SW 1271 (cell line): ENCODE results near the gene KIFC1.

Experiments
- DNase-seq, 2 experiments: peaks; one replicate each; lab custom pipeline; 2025; lab: John Stamatoyannopoulos, UW

KIFC1 gene

DNA sequence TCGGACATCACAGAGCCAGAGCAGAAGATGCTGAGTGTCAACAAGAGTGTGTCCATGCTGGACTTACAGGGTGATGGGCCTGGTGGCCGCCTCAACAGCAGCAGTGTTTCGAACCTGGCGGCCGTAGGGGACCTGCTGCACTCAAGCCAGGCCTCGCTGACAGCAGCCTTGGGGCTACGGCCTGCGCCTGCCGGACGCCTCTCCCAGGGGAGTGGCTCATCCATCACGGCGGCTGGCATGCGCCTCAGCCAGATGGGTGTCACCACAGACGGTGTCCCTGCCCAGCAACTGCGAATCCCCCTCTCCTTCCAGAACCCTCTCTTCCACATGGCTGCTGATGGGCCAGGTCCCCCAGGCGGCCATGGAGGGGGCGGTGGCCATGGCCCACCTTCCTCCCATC is 51.4 kb downstream of the KIFC1 start:
- no peak for DNase-seq

DNA sequence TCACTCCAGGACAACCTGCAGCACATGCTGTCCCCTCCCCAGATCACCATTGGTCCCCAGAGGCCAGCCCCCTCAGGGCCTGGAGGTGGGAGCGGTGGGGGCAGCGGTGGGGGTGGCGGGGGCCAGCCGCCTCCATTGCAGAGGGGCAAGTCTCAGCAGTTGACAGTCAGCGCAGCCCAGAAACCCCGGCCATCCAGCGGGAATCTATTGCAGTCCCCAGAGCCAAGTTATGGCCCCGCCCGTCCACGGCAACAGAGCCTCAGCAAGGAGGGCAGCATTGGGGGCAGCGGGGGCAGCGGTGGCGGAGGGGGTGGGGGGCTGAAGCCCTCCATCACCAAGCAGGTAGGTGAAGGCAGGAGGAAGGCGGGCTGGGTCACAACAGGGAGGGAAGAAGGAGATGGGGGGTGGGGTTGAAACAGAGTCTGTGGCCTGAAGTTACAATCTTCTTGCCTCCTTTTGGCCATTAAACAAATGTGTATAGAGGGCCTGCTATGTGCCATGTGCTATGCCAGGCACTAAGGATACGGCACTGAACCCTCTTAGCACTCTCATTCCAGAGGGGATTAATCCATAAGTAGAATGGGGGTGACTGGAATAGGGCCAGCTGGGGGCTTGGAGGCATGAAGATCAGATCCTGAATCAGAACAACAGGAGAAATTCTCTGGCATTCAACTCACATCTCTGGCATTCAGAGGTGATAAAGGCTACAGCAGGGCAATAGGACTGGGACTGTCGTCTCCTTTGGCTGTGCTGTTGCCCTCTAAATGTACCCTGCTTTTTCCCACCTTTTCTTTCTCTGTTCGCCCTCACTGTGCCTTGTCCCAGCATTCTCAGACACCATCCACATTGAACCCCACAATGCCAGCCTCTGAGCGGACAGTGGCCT is 52.2 kb downstream of the KIFC1 start:
- DNase-seq: no peak

DNA sequence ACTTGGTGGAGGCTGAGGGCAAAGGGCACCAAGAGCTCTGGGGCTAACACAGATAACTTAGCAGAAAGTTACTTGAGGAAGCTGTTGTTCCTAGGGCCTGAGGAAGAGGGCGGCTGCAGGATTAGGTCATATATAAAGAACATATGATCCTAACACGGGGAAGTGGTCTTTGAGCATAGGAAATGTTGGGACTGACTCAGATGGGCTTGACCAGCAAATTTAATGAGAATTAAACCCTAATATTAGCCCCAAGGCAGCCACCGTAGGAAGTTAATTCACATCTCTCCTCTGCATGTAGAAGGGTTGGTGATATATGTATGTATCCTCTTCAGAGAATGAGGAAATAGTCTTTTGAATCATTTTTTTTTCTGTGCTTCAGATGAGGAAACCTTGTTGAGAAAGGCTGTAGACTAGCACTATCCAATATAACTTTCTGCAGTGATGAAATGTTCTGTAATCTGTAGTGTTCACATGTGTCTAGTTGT is 53.5 kb downstream of the KIFC1 start:
- no peak for DNase-seq

DNA sequence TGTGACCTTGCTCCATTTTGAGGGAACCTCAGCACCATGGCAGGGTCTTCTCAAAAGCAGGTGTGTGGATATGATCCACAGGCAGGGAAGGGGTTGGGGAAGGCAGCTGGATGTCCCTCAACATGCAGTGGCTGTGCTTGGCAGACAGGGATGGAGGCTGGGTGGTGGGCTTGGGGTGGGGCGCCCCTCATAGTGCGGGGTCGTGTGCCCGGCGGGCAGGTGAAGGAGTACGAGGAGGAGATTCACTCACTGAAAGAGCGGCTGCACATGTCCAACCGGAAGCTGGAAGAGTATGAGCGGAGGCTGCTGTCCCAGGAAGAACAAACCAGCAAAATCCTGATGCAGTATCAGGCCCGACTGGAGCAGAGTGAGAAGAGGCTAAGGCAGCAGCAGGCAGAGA is 54.7 kb downstream of the KIFC1 start:
- no peak for DNase-seq

DNA sequence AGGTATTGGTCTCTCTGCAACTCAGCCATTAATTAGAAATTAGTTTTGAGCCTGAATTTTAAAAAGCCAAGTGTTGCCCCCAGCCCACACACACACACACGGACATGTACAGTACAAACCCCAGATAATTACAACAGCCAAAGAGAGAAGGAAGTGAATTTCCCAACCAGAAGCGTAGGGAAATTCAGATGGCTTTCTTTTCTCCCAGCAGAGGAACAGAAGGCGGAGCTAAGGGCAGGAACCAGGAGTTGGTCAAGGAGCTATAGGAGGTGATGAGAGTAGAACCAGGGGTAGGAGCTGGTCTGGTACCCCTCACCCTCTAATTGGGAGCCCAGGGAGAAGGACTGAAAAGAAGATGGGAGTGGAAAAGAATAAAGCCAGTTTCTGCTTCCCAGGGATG is 58.8 kb downstream of the KIFC1 start:
- no peak for DNase-seq

DNA sequence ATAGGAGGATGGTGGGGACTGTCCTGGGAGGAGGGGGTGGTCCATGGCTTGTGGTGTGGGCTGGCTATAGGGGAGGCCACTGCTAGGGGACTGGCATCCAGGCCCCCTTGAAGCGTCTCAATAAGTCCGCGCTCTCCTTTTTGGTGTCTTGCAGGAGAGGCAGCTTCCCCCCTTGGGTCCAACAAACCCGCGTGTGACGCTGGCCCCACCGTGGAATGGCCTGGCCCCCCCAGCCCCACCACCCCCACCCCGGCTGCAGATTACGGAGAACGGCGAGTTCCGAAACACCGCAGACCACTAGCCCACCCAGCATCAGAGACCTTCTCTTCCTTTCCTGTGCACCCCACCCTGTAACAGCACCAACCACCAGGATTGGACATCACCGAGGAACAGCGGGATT is 60.0 kb downstream of the KIFC1 start:
- no peak for DNase-seq

DNA sequence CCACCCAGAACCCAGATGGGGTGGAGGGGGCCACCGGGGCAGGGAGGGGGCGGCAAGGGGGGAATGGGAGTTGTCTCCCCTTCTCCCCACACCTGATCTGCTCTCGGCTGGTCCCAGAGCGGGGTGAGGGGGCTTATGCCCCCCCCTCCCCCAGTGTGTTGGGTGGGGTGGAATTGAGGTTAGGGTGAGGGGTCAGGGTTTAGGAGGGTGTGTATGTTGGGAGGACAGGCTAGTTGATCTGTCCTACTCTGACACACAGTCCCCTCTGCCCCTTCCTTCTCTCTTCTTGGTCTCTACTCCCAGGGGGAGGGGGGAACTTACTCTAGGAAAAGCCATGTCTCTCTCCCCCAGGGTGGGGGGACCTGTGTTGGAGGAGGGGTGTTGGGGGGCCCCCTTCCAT is 60.9 kb downstream of the KIFC1 start:
- DNase-seq: no peak

DNA sequence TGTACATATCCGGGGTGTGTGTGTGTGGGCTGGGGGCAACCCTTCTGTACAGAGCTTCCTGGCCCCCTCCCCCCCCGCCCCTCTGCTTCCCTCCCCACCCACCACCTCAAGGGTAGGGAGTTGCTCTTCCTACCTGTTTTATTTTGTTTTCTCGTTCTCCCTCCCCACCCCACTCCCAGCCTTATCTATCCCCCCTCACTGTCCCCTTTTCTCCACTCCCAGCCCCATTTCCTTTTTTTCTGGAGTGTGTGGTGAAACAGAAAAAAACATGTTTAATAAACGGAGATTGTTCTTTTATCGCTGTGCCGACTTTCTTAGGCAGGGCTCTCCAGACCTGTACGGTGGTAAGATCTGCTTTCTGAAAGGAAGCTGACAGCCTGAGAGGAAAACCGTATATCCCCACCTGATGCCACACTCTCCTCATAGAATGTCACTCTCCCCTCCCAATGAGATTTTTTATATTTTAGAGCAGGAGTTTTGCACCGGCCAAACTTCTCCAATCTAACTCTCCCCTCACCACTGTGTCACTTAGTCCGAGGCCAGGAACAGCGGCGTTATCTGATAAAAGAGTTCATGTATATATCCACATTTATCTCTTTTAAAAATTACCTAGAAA is 61.9 kb downstream of the KIFC1 start:
- no peak for DNase-seq

DNA sequence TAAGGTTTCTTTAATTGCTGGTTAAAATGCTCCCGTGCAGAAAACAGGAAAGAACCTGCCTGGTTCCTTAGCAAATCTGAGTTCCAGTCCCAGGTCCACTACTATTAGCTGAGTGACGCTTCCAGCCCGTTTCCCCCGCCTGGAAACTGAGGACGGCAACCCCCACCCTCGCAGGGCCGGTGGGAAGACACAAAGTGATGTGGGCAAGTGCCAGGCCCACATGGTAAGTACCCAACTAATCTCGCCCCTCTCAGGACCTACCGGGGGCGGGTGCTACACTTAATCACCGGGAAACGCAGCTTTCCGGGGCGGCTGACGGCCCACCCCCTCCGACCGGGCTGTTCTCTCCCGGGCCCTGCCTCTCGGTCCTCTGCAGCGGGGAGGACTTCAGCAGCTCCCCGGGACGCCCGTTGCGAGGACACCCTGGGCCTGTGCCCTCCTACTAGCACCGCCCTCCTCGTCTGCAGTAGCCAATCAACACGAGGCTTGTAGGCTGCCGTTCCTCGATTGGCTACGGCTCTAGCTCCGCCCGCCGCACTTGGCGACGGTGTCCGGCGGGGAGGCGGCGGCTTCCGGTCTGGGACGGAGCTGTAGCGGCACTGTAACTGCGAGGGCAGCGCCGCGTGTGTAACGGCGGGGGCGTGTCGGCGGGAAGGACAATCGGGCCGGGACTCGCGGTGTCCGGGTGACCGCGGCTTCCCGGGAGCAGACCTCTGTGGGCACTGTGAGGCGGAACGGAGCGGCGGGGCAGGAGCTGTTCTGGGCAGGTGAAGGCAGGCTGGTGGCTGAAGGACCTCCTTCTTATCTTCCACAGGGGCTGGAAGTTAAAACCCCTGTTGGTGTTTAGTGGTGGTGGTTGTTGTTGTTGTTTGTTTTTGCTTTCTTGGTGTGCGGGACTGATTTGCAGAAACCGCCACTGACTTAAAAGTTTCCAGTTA is 62.7 kb downstream of the KIFC1 start, which contains the start of gene ZBTB9:
ZBTB9 (plus strand) TSS at position 568 of the 938 bp plus-strand sequence. CDS start 525 bp downstream, outside the sequence.
- DNase-seq: peak; percentile 82 to 96

DNA sequence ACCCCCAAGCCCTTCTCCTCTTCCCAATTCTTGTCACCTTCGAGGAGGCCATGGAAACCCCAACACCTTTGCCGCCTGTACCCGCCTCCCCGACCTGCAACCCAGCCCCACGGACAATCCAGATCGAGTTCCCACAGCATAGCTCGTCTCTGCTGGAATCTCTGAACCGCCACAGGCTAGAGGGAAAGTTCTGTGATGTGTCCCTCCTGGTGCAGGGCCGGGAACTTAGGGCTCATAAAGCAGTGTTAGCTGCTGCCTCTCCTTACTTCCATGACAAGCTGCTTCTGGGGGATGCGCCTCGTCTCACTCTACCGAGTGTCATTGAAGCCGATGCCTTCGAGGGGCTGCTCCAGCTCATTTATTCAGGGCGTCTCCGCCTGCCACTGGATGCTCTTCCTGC is 63.4 kb downstream of the KIFC1 start:
- no peak for DNase-seq

DNA sequence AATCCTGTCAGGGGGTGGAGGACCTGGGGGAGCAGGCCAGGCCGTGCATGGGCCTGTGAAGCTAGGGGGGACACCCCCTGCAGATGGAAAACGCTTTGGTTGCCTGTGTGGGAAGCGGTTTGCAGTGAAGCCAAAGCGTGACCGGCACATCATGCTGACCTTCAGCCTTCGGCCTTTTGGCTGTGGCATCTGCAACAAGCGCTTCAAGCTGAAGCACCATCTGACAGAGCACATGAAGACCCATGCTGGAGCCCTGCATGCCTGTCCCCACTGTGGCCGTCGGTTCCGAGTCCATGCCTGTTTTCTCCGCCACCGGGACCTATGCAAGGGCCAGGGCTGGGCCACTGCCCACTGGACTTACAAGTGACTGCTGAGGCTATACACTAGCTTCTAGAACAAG is 64.5 kb downstream of the KIFC1 start:
- no peak for DNase-seq

DNA sequence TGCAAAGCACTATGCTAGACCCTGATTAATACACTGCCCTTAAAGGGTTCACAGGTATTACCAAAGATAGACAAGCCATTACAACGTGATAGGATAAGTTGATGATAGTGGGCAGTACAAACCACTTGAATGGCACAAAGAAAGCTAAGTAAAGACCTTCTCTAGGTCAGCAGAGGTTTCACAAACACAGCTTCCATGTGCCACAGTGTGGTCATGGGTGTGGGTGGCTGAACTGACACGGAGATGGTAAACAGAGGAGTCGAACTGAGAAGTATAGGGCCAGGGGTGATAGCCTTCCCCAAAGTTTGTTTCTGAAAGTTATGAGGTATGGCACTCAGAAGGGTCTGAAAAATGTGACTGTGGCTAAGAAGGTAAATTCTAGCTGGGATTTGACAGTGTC is 67.1 kb downstream of the KIFC1 start:
- no peak for DNase-seq

DNA sequence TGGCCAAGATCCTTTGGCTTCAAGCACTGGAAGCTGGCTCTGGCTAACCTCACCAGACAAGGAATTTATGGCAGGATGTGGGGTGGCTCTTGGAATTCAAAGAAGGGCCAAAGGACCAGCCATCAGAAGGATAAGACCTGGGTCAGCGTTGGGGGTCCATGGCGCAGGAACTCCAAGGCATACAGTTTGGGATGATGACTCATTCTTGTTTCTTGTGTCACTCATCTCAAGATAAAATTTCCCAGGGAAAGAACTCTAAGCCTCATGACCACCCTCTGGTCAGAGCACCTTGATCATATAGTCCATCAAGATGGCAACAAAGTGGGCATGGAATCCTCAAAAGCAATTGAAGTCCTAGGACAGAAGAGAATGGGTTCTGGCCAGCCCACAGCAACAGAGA is 67.6 kb downstream of the KIFC1 start:
- DNase-seq: no peak
